Natural killer cell (primary cell): ENCODE measurements around the gene CHIC1. TPM values are rescaled to one million over a fixed set of nuclear protein-coding genes. Genes with fewer than 3 reads are reported as not detected.

Source experiments
- ATAC-seq, 3 donors: fragments of 150-1000 bp in 2 of 3; fragments of 200-7000 bp in 1 of 3; cut with Tn5 transposase; 1 replicate in 1 of 3; 2 replicates in 2 of 3; pipeline ENCODE4 v1.10.0; 2021; ENCODE audit warnings: mild to moderate bottlenecking in 2 of 3, moderate library complexity in 2 of 3
- DNase-seq, 2 donors: peaks; one replicate each; pipeline versions ENCODE4 v3.0.0 to v3.0.0-alpha.2; 2013 to 2021; ENCODE audit warnings: mixed read lengths in 1 of 2
- H3K27ac ChIP-seq: one replicate; pipeline ENCODE4 v1.5.1; 2013; ENCODE audit warnings: mild to moderate bottlenecking, low read length
- H3K27me3 ChIP-seq: one replicate; pipeline ENCODE4 v1.6.1; 2013; ENCODE audit warnings: low read length; ENCODE audit not compliant: control insufficient read depth, insufficient read depth
- H3K36me3 ChIP-seq: one replicate; pipeline ENCODE4 v1.6.1; 2013; ENCODE audit warnings: low read length; ENCODE audit not compliant: control insufficient read depth, insufficient read depth
- H3K4me1 ChIP-seq: one replicate; pipeline ENCODE4 v1.6.1; 2013; ENCODE audit warnings: low read length; ENCODE audit not compliant: control insufficient read depth, insufficient read depth
- H3K4me3 ChIP-seq: one replicate; pipeline ENCODE4 v1.5.1; 2013; ENCODE audit warnings: low read length
- H3K9me3 ChIP-seq: one replicate; pipeline ENCODE4 v1.6.1; 2013; ENCODE audit warnings: low read length; ENCODE audit not compliant: control insufficient read depth, insufficient read depth
- H3K27ac Mint-ChIP-seq, 2 donors: one replicate each; pipeline ENCODE4 v1.8.0; 2022; ENCODE audit warnings: mild to moderate bottlenecking in 2 of 2, mixed read lengths in 2 of 2, moderate library complexity in 1 of 2
- H3K27me3 Mint-ChIP-seq, 2 donors: one replicate each; pipeline ENCODE4 v1.8.0; 2022; ENCODE audit warnings: low read depth in 2 of 2, mixed read lengths in 2 of 2
- H3K36me3 Mint-ChIP-seq: one replicate; pipeline ENCODE4 v1.8.0; 2022; ENCODE audit warnings: mixed read lengths
- H3K4me1 Mint-ChIP-seq, 2 donors: one replicate each; pipeline ENCODE4 v1.8.0; 2022; ENCODE audit warnings: mixed read lengths in 2 of 2
- H3K4me3 Mint-ChIP-seq: one replicate; pipeline ENCODE4 v1.8.0; 2022; ENCODE audit warnings: mild to moderate bottlenecking, moderate library complexity, mixed read lengths
- H3K9me3 Mint-ChIP-seq, 2 donors: one replicate each; pipeline ENCODE4 v1.8.0; 2022; ENCODE audit warnings: mixed read lengths in 2 of 2
- CTCF ChIP-seq: fragments of 200-600 bp; IDR thresholded peaks from one replicate; pipeline ENCODE4 v1.8.0; 2022; ENCODE audit warnings: antibody characterized with exemption
- WGBS: methylation state at CpG from one replicate; pipeline ENCODE4 v1.1.7; 2013; ENCODE audit warnings: missing lambda C conversion rate; ENCODE audit not compliant: insufficient coverage; 5-methylcytosine and 5-hydroxymethylcytosine counted together
- intact Hi-C: fragments of 100-400 bp; cut with micrococcal nuclease; formaldehyde crosslinking; loops from one replicate; pipeline ENCODE4 v1.14.2; 2022
- total RNA-seq, 4 donors: library from RNA; stranded (reverse); fragments of 120-200 nt in 1 of 4; gene quantifications; one replicate each; pipeline versions ENCODE4 v1.2.3 to v1.2.4, GENCODE V29; 2013 to 2022

The CHIC1 gene
- total RNA-seq, 3 donors from 2014 or later (not counting 1 experiment from before 2014, with no cell fraction given): 11.3 to 15.6 (median 11.4) TPM

GRCh38 chrX:73556159-73556558, 6.8 kb upstream of the CHIC1 start:
- DNase-seq (no peak), ATAC-seq (no peak)
- H3K4me1 ChIP-seq: no peaks in the 10 kb centered on the region
- Mint-ChIP-seq H3K4me3 (no peak overlapping the region), H3K27ac (no peak overlapping the region), H3K4me1 (peaks cover 0 to 7% of the 10 kb centered on the region in 2 donors), H3K9me3 (no peaks in the 10 kb centered on the region), H3K36me3 (no peaks in the 10 kb centered on the region), H3K27me3 (peaks cover 2 to 6% of the 10 kb centered on the region in 2 donors)
- TF ChIP-seq CTCF: no peak
- no peak overlapping the region for H3K4me3 ChIP-seq
- intact Hi-C loops: no loop called here
- no peaks in the 10 kb centered on the region for H3K27me3 ChIP-seq
- no peaks in the 10 kb centered on the region for H3K9me3 ChIP-seq
- no peak overlapping the region for H3K27ac ChIP-seq
- no peaks in the 10 kb centered on the region for H3K36me3 ChIP-seq

DNA sequence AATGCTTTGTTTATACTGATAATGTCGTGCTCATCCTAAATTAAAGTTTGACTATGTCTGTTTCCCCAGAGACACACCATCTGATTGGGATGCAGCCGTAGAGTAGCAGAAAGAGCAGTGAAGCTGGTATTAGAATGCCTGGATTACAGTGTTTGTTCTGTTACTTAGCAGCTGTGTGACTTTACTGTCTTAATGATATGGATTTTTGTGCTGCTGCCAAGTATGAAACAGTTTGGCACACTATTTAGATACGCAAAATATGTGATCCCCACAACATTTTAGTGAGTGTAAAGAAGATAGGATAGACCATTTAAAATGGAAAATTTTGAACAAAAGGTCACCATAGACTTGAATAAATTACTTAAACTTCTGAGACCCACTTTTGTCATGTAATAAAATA, 1.2 kb upstream of the CHIC1 start:
- H3K4me3 ChIP-seq: no peak overlapping the region
- no peaks in the 10 kb centered on the region for H3K36me3 ChIP-seq
- DNase-seq (no peak), ATAC-seq (no peak)
- H3K9me3 Mint-ChIP-seq: no peaks in the 10 kb centered on the region
- no peaks in the 10 kb centered on the region for H3K27me3 ChIP-seq
- H3K4me3 Mint-ChIP-seq: peak overlapping the region; percentile 93
- WGBS: 100% methylated on average over 1 of the region's 3 CpGs
- H3K4me1 Mint-ChIP-seq: peaks cover 13 to 33% of the 10 kb centered on the region in 2 donors
- no peak overlapping the region for H3K27ac Mint-ChIP-seq
- no peaks in the 10 kb centered on the region for H3K9me3 ChIP-seq
- peaks cover 3% of the 10 kb centered on the region for H3K4me1 ChIP-seq
- H3K36me3 Mint-ChIP-seq: no peaks in the 10 kb centered on the region
- no peaks in the 10 kb centered on the region for H3K27me3 Mint-ChIP-seq
- no peak overlapping the region for H3K27ac ChIP-seq
- intact Hi-C loops: no loop called here
- no peak for TF ChIP-seq CTCF

DNA sequence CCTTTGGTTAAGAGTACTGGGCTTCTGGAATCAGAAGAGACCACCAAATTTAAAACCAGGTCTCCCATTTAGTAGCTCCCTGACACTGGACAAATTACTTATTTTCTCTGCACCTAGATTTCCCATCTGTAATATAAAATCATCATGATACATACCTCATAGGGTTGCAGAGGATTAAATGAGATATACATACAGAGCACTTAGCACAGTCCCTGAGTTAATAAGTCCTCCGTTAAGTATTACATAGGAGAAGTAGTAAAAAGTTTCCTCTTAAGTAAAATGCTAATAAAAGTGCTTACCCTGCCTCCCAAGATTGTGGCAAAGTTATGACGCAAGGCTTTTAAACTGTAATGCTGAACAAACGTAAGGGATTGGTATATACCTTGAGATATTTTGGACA, 539 bp upstream of the CHIC1 start:
- WGBS: no CpG with 5 or more reads among the region's 3 CpGs
- intact Hi-C loops: no loop called here

More for the DNA sequence above, 539 bp upstream of the CHIC1 start:
- Histone ChIP-seq H3K27ac (peak overlapping the region; percentile 90), H3K4me3 (peak overlapping the region; percentile 75), H3K36me3 (no peaks in the 10 kb centered on the region), H3K27me3 (no peaks in the 10 kb centered on the region), H3K4me1 (peaks cover 3% of the 10 kb centered on the region), H3K9me3 (no peaks in the 10 kb centered on the region)
- H3K4me1 Mint-ChIP-seq: peaks cover 13 to 33% of the 10 kb centered on the region in 2 donors
- no peaks in the 10 kb centered on the region for H3K27me3 Mint-ChIP-seq
- peak overlapping the region; percentile 93 for H3K4me3 Mint-ChIP-seq
- no peaks in the 10 kb centered on the region for H3K9me3 Mint-ChIP-seq
- peak overlapping the region; percentile 86 to 98 for H3K27ac Mint-ChIP-seq
- TF ChIP-seq CTCF: no peak
- no peaks in the 10 kb centered on the region for H3K36me3 Mint-ChIP-seq
- peak in 2 of 3 donors; percentile 3 to 5 for ATAC-seq
- DNase-seq: no peak
